Endothelial cell (in vitro differentiated cells): ENCODE data around the gene SMIM5. TPM values are rescaled to one million over a fixed set of nuclear protein-coding genes. Genes with fewer than 3 reads are reported as not detected.

Source experiments
- DNase-seq: peaks from one replicate; pipeline ENCODE4 v3.0.0; 2021; ENCODE audit warnings: low spot score
- H3K27ac Mint-ChIP-seq: one replicate; pipeline ENCODE4 v1.8.0; 2021; ENCODE audit warnings: mixed read lengths, inconsistent platforms; ENCODE audit not compliant: unreplicated experiment
- H3K27me3 Mint-ChIP-seq: one replicate; pipeline ENCODE4 v1.8.0; 2021; ENCODE audit warnings: mild to moderate bottlenecking, moderate library complexity, mixed read lengths, inconsistent platforms; ENCODE audit not compliant: unreplicated experiment
- H3K36me3 Mint-ChIP-seq: one replicate; pipeline ENCODE4 v1.8.0; 2021; ENCODE audit warnings: mild to moderate bottlenecking, low read depth, mixed read lengths, inconsistent platforms; ENCODE audit not compliant: unreplicated experiment
- H3K4me1 Mint-ChIP-seq: one replicate; pipeline ENCODE4 v1.8.0; 2021; ENCODE audit warnings: mild to moderate bottlenecking, mixed read lengths, inconsistent platforms; ENCODE audit not compliant: unreplicated experiment
- H3K4me3 Mint-ChIP-seq: one replicate; pipeline ENCODE4 v1.8.0; 2021; ENCODE audit warnings: mild to moderate bottlenecking, mixed read lengths, inconsistent platforms; ENCODE audit not compliant: unreplicated experiment
- H3K9me3 Mint-ChIP-seq: one replicate; pipeline ENCODE4 v1.8.0; 2021; ENCODE audit warnings: mixed read lengths, inconsistent platforms; ENCODE audit not compliant: unreplicated experiment
- total RNA-seq: library from RNA; stranded (reverse); fragmentation: NEBNext Ultra II Directional; extraction: Animal tissue kit (Norgen Biotek cat#: 25700); gene quantifications from one replicate; pipeline ENCODE4 v1.2.1, GENCODE V29; 2021; ENCODE audit not compliant: unreplicated experiment
- TF ChIP-seq, protein P1 (sequence below): fragments of 200-600 bp; sonication (generic); IDR thresholded peaks from one replicate; pipeline ENCODE4 v1.5.0; 2021; ENCODE audit warnings: antibody characterized with exemption; ENCODE audit not compliant: unreplicated experiment

Gene SMIM5
- total RNA-seq, 1 donor from 2014 or later: 1.1 TPM

DNA sequence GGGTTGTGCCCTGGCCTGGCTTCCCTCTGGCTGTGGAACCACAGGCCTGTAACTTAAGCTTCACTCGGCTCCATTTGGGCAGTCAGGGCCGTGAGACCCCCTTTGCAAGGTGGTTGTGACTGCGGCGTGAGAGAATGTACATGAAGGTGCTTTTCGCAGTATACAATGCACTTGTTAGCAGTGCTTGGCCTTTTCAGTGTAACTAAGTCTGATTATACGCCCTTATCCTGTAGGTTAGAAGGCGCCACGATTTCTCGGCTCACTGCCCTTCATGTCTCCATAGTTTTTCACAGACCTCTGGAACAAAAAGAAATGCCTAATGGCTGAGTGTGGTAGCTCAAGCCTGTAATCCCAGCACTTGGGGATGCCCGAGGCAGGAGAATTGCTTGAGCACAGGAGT is 47.2 kb downstream of the SMIM5 start:
- DNase-seq: no peak
- Mint-ChIP-seq H3K27me3 (peaks cover 3% of the 10 kb centered on the region), H3K27ac (no peak overlapping the region), H3K4me1 (peaks cover 24% of the 10 kb centered on the region), H3K9me3 (no peaks in the 10 kb centered on the region), H3K36me3 (peaks cover 10% of the 10 kb centered on the region), H3K4me3 (no peak overlapping the region)
- TF ChIP-seq, protein P1, sequence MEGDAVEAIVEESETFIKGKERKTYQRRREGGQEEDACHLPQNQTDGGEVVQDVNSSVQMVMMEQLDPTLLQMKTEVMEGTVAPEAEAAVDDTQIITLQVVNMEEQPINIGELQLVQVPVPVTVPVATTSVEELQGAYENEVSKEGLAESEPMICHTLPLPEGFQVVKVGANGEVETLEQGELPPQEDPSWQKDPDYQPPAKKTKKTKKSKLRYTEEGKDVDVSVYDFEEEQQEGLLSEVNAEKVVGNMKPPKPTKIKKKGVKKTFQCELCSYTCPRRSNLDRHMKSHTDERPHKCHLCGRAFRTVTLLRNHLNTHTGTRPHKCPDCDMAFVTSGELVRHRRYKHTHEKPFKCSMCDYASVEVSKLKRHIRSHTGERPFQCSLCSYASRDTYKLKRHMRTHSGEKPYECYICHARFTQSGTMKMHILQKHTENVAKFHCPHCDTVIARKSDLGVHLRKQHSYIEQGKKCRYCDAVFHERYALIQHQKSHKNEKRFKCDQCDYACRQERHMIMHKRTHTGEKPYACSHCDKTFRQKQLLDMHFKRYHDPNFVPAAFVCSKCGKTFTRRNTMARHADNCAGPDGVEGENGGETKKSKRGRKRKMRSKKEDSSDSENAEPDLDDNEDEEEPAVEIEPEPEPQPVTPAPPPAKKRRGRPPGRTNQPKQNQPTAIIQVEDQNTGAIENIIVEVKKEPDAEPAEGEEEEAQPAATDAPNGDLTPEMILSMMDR: no peak

- Mint-ChIP-seq H3K27me3 (peaks cover 3% of the 10 kb centered on the region), H3K27ac (no peak overlapping the region), H3K36me3 (peaks cover 10% of the 10 kb centered on the region), H3K9me3 (no peaks in the 10 kb centered on the region), H3K4me1 (peaks cover 33% of the 10 kb centered on the region), H3K4me3 (no peak overlapping the region)
- TF ChIP-seq, protein P1: no peak
- DNase-seq: no peak
These were observed 48.1 kb downstream of the SMIM5 start for GRCh38 chr17:75681289-75681688.

DNA sequence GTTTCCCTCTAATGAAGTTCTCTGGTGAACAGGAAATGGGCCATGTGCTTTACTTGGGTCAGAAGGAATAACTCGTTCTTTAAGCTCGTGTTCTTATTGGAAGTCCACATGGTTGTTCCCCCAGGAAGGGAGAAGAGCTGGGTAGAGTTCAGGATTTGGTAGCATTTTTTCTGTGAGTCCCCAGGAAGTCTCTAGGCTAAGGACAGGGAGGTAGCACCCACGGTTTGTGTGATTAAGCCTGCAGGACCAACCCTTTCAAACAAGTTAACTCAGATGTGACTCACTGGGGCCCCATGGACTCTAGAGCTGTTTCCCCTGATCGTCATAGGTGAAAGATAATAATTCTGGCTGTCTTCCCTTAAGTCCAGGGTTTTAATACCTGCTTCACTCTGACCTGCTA is 50.3 kb downstream of the SMIM5 start:
- no peak for DNase-seq
- TF ChIP-seq, protein P1: no peak
- peaks cover 21% of the 10 kb centered on the region for H3K36me3 Mint-ChIP-seq
- H3K9me3 Mint-ChIP-seq: no peaks in the 10 kb centered on the region
- H3K27me3 Mint-ChIP-seq: peaks cover 5% of the 10 kb centered on the region
- no peak overlapping the region for H3K27ac Mint-ChIP-seq
- H3K4me3 Mint-ChIP-seq: no peak overlapping the region
- peaks cover 53% of the 10 kb centered on the region for H3K4me1 Mint-ChIP-seq

DNA sequence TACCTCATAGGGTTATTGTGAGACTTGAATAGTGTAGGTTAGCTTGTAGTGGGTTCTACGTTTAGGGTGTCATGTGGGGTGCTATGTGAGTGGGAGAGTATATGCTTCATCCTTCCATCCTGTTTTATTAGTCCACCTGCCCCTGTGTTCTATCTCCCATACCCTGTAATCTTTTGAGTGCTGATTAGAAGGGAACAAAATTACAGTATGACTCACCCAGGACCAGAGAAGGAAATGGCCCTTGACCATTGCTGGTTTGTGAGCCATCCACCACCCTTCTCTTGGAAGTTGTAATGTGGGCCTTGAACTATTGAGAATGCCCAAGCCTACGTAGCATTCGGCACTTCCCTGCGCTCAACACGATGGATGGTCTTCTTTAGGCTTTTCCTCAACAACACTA is 51.0 kb downstream of the SMIM5 start:
- no peak overlapping the region for H3K27ac Mint-ChIP-seq
- DNase-seq: no peak
- H3K4me1 Mint-ChIP-seq: peaks cover 55% of the 10 kb centered on the region

GRCh38 chr17:75684924-75685323 is 51.7 kb downstream of the SMIM5 start:
- no peak overlapping the region for H3K4me3 Mint-ChIP-seq
- peaks cover 20% of the 10 kb centered on the region for H3K36me3 Mint-ChIP-seq
- peaks cover 55% of the 10 kb centered on the region for H3K4me1 Mint-ChIP-seq
- H3K27ac Mint-ChIP-seq: no peak overlapping the region
- peaks cover 7% of the 10 kb centered on the region for H3K27me3 Mint-ChIP-seq
- TF ChIP-seq, protein P1: no peak
- no peak for DNase-seq
- no peaks in the 10 kb centered on the region for H3K9me3 Mint-ChIP-seq

More for the DNA sequence above, 51.0 kb downstream of the SMIM5 start:
- Mint-ChIP-seq H3K9me3 (no peaks in the 10 kb centered on the region), H3K4me3 (no peak overlapping the region), H3K27me3 (peaks cover 10% of the 10 kb centered on the region), H3K36me3 (peaks cover 20% of the 10 kb centered on the region)
- TF ChIP-seq, protein P1: no peak
